Smooth muscle cell (in vitro differentiated cells): ENCODE data around the gene DIO3. TPM values are rescaled to one million over a fixed set of nuclear protein-coding genes. Genes with fewer than 3 reads are reported as not detected.

Source experiments
- DNase-seq: peaks from one replicate; lab custom pipeline; 2025; ENCODE audit not compliant: unreplicated experiment; lab: John Stamatoyannopoulos, UW
- H2AFZ ChIP-seq: fragments of 200-600 bp; sonication (generic); 2 replicates; pipeline ENCODE4 v1.6.0; 2016; ENCODE audit warnings: antibody characterized with exemption, low read depth, mild to moderate bottlenecking
- H3F3A ChIP-seq: fragments of 200-600 bp; sonication (generic); 2 replicates; pipeline ENCODE4 v1.6.0; 2017; ENCODE audit warnings: antibody characterized with exemption, low read depth
- H3K27ac ChIP-seq: fragments of 200-600 bp; sonication (generic); 2 replicates; pipeline ENCODE4 v1.5.1; 2016; ENCODE audit warnings: low read depth, mild to moderate bottlenecking
- H3K27me3 ChIP-seq: fragments of 200-600 bp; sonication (generic); 2 replicates; pipeline ENCODE4 v1.6.1; 2016; ENCODE audit warnings: low read depth, mild to moderate bottlenecking
- H3K36me3 ChIP-seq: fragments of 200-600 bp; sonication (generic); 2 replicates; pipeline ENCODE4 v1.5.1; 2016; ENCODE audit warnings: low read depth
- H3K4me1 ChIP-seq: fragments of 200-600 bp; sonication (generic); 2 replicates; pipeline ENCODE4 v1.5.1; 2016; ENCODE audit warnings: low read depth
- H3K4me2 ChIP-seq: fragments of 200-600 bp; sonication (generic); 2 replicates; pipeline ENCODE4 v1.6.0; 2016; ENCODE audit warnings: mild to moderate bottlenecking
- H3K4me3 ChIP-seq: fragments of 200-600 bp; sonication (generic); 2 replicates; pipeline ENCODE4 v1.5.1; 2016; ENCODE audit warnings: mild to moderate bottlenecking
- H3K79me2 ChIP-seq: fragments of 200-600 bp; sonication (generic); 2 replicates; pipeline ENCODE4 v1.6.0; 2016; ENCODE audit warnings: low read depth, mild to moderate bottlenecking
- H3K9ac ChIP-seq: fragments of 200-600 bp; sonication (generic); 2 replicates; pipeline ENCODE4 v1.6.0; 2016; ENCODE audit warnings: low read depth
- H3K9me3 ChIP-seq: fragments of 200-600 bp; sonication (generic); replicated peaks from 2 replicates; pipeline ENCODE4 v1.5.1; 2016; ENCODE audit warnings: low read depth
- H4K20me1 ChIP-seq: fragments of 200-600 bp; sonication (generic); 2 replicates; pipeline ENCODE4 v1.6.0; 2016; ENCODE audit warnings: low read depth
- CTCF ChIP-seq: fragments of 200-600 bp; sonication (generic); IDR thresholded peaks from 2 replicates; pipeline ENCODE4 v1.5.1; 2017; ENCODE audit warnings: borderline replicate concordance, mild to moderate bottlenecking, antibody characterized with exemption; ENCODE audit not compliant: insufficient read depth, poor library complexity, severe bottlenecking
- WGBS: methylation state at CpG from one replicate; pipeline ENCODE4 v1.1.7; 2016; ENCODE audit warnings: low lambda C conversion rate; 5-methylcytosine and 5-hydroxymethylcytosine counted together
- polyA plus RNA-seq: library from polyadenylated mRNA; unstranded; fragments of >200 nt; fragmentation: Nextera tagmentation; extraction: Ambion mirVana; gene quantifications from 2 replicates; pipeline ENCODE4 v1.2.1, GENCODE V29; 2016
- total RNA-seq: library from RNA; depleted of rRNA; stranded (reverse); fragments of >200 nt; gene quantifications from 2 replicates; pipeline ENCODE4 v1.2.3, GENCODE V29; 2014

DIO3 gene
- total and polyA plus RNA-seq, 2 experiments from 2014 or later = 21.0 to 36.5 TPM

- Histone ChIP-seq H3K4me2 (no peak overlapping the region), H3K4me3 (no peak overlapping the region), H3K27ac (no peak overlapping the region), H3K9me3 (no peaks in the 10 kb centered on the region), H3K27me3 (no peaks in the 10 kb centered on the region), H4K20me1 (no peaks in the 10 kb centered on the region), H2AFZ (no peak overlapping the region), H3K9ac (no peak overlapping the region), H3K79me2 (no peaks in the 10 kb centered on the region), H3K4me1 (no peaks in the 10 kb centered on the region), H3F3A (no peaks in the 10 kb centered on the region), H3K36me3 (no peaks in the 10 kb centered on the region)
- TF ChIP-seq CTCF = no peak
- no peak for DNase-seq
- 63% methylated on average over 9 of the region's 9 CpGs for WGBS
Observed at GRCh38 chr14:101535232-101535631, 26.1 kb upstream of the DIO3 start.

GRCh38 chr14:101535701-101536207 is 25.5 kb upstream of the DIO3 start:
- no peaks in the 10 kb centered on the region for H3K4me1 ChIP-seq
- H3K9ac ChIP-seq = no peak overlapping the region
- H3K27ac ChIP-seq = no peak overlapping the region
- no peaks in the 10 kb centered on the region for H3K79me2 ChIP-seq
- no peak overlapping the region for H2AFZ ChIP-seq
- H3K4me3 ChIP-seq = no peak overlapping the region
- no peak for DNase-seq
- 91% methylated on average over 8 of the region's 8 CpGs for WGBS
- H3K27me3 ChIP-seq = no peaks in the 10 kb centered on the region
- TF ChIP-seq CTCF = no peak
- H3F3A ChIP-seq = no peaks in the 10 kb centered on the region
- no peaks in the 10 kb centered on the region for H3K9me3 ChIP-seq
- H4K20me1 ChIP-seq = no peaks in the 10 kb centered on the region
- no peaks in the 10 kb centered on the region for H3K36me3 ChIP-seq
- H3K4me2 ChIP-seq = no peak overlapping the region

- H3K4me1 ChIP-seq = no peaks in the 10 kb centered on the region
- no peak overlapping the region for H3K9ac ChIP-seq
- no peaks in the 10 kb centered on the region for H4K20me1 ChIP-seq
- no peak for DNase-seq
- no peaks in the 10 kb centered on the region for H3K36me3 ChIP-seq
- H3K9me3 ChIP-seq = no peaks in the 10 kb centered on the region
- no peaks in the 10 kb centered on the region for H3F3A ChIP-seq
- H3K4me3 ChIP-seq = no peak overlapping the region
- H2AFZ ChIP-seq = no peak overlapping the region
- no peaks in the 10 kb centered on the region for H3K27me3 ChIP-seq
- WGBS = 98% methylated on average over 7 of the region's 7 CpGs
- H3K27ac ChIP-seq = no peak overlapping the region
- H3K4me2 ChIP-seq = no peak overlapping the region
- no peaks in the 10 kb centered on the region for H3K79me2 ChIP-seq
- TF ChIP-seq CTCF = no peak
Observed at GRCh38 chr14:101537286-101537685, 24.0 kb upstream of the DIO3 start.

- Histone ChIP-seq H3K4me3 (no peak overlapping the region), H2AFZ (no peak overlapping the region), H3K79me2 (no peaks in the 10 kb centered on the region), H3K27ac (no peak overlapping the region), H3F3A (no peaks in the 10 kb centered on the region), H3K4me2 (no peak overlapping the region), H4K20me1 (no peaks in the 10 kb centered on the region), H3K4me1 (no peaks in the 10 kb centered on the region), H3K27me3 (no peaks in the 10 kb centered on the region), H3K9me3 (no peaks in the 10 kb centered on the region), H3K9ac (no peak overlapping the region), H3K36me3 (no peaks in the 10 kb centered on the region)
- WGBS = 84% methylated on average over 5 of the region's 5 CpGs
- DNase-seq = no peak
- no peak for TF ChIP-seq CTCF
Observed at GRCh38 chr14:101538878-101539277, 22.4 kb upstream of the DIO3 start.
